BE2C (cell line): ENCODE data around the gene RNPEP.

Experiments used
- DNase-seq: peaks from one replicate; pipeline ENCODE4 v3.0.0-alpha.2; 2020
- H3K27me3 ChIP-seq: fragments of 250-450 bp; sonication (Bioruptor Pico); 2 replicates; pipeline ENCODE4 v1.5.1; 2020; ENCODE audit warnings: mild to moderate bottlenecking
- H3K36me3 ChIP-seq: fragments of 250-450 bp; sonication (Bioruptor Pico); 2 replicates; pipeline ENCODE4 v1.5.1; 2020; ENCODE audit warnings: mild to moderate bottlenecking
- H3K4me1 ChIP-seq: fragments of 250-450 bp; sonication (Bioruptor Pico); 2 replicates; pipeline ENCODE4 v1.5.1; 2020
- H3K4me3 ChIP-seq: 2 replicates; pipeline ENCODE4 v1.5.1; 2011; ENCODE audit warnings: low read depth, low read length
- H3K9me3 ChIP-seq: fragments of 250-450 bp; sonication (Bioruptor Pico); 2 replicates; pipeline ENCODE4 v1.5.1; 2020
- TF ChIP-seq, protein P1 (sequence below): IDR thresholded peaks from 2 replicates; pipeline ENCODE4 v1.5.1; 2012; ENCODE audit warnings: mild to moderate bottlenecking, low read depth, low read length

RNPEP gene

DNA sequence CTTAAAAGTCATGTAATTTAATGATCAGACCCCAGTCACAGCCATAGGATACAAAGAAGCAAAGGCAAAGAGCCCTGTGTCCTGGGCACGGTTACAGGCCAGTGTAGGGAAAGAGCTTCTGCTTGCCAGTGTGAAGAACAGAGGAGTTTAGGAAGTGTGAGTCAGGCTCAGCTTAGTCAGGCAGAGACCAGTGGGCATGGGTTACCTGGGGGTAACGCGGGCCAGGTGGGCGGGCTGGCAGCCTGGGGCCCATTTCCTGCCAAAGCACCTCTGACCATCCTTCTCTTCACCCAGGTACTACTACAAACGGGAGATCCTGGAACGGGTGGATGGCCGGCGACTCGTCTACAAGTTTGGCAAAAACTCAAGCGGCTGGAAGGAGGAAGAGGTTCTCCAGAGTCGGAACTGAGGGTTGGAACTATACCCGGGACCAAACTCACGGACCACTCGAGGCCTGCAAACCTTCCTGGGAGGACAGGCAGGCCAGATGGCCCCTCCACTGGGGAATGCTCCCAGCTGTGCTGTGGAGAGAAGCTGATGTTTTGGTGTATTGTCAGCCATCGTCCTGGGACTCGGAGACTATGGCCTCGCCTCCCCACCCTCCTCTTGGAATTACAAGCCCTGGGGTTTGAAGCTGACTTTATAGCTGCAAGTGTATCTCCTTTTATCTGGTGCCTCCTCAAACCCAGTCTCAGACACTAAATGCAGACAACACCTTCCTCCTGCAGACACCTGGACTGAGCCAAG lies 32.6 kb downstream of the RNPEP start:
- Histone ChIP-seq H3K4me1 (peaks cover 6% of the 10 kb centered on the region), H3K27me3 (no peaks in the 10 kb centered on the region), H3K36me3 (no peaks in the 10 kb centered on the region), H3K9me3 (no peaks in the 10 kb centered on the region), H3K4me3 (no peak overlapping the region)
- DNase-seq = no peak
- TF ChIP-seq, protein P1, sequence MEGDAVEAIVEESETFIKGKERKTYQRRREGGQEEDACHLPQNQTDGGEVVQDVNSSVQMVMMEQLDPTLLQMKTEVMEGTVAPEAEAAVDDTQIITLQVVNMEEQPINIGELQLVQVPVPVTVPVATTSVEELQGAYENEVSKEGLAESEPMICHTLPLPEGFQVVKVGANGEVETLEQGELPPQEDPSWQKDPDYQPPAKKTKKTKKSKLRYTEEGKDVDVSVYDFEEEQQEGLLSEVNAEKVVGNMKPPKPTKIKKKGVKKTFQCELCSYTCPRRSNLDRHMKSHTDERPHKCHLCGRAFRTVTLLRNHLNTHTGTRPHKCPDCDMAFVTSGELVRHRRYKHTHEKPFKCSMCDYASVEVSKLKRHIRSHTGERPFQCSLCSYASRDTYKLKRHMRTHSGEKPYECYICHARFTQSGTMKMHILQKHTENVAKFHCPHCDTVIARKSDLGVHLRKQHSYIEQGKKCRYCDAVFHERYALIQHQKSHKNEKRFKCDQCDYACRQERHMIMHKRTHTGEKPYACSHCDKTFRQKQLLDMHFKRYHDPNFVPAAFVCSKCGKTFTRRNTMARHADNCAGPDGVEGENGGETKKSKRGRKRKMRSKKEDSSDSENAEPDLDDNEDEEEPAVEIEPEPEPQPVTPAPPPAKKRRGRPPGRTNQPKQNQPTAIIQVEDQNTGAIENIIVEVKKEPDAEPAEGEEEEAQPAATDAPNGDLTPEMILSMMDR = no peak

DNA sequence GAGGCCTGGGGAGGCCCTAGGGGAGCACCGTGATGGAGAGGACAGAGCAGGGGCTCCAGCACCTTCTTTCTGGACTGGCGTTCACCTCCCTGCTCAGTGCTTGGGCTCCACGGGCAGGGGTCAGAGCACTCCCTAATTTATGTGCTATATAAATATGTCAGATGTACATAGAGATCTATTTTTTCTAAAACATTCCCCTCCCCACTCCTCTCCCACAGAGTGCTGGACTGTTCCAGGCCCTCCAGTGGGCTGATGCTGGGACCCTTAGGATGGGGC lies 33.2 kb downstream of the RNPEP start:
- H3K27me3 ChIP-seq = no peaks in the 10 kb centered on the region
- no peak for DNase-seq
- no peak overlapping the region for H3K4me3 ChIP-seq
- TF ChIP-seq, protein P1 = no peak
- no peaks in the 10 kb centered on the region for H3K36me3 ChIP-seq
- no peaks in the 10 kb centered on the region for H3K9me3 ChIP-seq
- peaks cover 6% of the 10 kb centered on the region for H3K4me1 ChIP-seq

DNA sequence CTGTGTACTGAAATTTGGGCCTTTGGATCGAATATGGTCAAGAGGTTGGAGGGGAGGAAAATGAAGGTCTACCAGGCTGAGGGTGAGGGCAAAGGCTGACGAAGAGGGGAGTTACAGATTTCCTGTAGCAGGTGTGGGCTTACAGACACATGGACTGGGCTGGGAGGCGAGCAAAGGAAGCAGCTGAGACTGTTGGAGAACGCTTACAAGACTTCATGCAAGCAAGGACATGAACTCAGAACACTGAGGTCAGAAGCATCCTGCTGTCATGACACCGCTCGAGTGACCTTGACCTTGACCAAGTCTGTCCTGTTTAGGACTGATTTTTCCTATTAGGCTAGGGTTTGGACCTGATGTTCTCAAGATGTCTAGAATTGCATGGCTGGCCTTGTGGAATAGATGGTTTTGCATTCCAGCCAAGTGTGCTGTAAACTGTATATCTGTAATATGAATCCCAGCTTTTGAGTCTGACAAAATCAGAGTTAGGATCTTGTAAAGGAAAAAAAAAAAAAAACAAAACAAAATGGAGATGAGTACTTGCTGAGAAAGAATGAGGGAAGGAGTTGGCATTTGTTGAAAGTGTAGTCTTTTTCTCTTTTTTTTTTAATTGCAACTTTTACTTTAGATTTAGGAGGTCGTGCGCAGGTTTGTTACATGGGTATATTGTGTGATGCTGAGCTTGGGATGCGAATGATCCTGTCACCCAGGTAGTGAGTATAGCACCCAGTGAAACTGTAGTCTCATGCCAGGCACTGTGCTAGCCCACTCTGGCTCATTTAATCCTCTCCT lies 33.8 kb downstream of the RNPEP start:
- Histone ChIP-seq H3K27me3 (no peaks in the 10 kb centered on the region), H3K4me3 (no peak overlapping the region), H3K4me1 (peaks cover 6% of the 10 kb centered on the region), H3K9me3 (no peaks in the 10 kb centered on the region), H3K36me3 (no peaks in the 10 kb centered on the region)
- TF ChIP-seq, protein P1 = no peak
- DNase-seq = no peak

DNA sequence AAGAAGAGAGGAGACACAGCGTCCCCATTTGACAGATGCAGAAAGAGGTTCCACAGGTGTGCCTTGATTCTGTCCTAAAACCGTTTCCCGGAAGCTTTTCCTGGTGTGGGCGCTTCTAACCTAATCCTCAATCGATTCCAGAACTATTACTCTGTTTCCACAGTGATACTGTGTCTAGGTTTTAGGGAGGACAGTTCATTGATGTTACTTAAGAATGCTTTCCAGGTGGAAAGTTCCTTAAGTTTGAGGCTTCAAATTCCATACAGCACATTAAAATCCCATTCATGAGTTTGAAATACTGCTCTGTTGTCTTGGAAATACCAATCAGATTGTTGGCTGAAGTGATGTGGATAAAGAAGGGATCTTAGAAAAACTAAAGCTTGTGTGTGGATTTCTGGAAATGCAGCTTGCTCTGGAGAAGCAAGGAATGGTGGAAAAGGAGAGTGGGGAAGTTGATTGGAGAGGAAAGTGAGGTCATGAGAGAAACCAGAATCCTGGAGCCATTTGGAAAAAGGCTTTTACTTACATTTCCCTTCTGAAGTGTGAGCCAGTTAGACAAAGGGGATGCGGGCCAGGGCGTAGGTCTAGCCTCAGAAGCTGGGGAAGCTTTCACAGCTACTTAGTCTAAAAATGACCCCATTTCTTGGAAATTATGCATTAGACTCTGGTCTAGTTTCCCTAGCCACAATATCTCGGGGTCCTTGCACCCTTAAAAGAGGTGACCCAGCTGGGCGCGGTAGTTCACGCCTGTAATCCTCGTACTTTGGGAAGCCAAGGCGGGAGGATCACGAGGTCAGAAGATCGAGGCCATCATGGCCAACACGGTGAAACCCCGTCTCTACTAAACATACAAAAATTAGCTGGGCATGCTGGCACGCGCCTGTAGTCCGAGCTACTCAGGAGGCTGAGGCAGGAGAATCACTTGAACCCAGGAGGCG lies 34.6 kb downstream of the RNPEP start:
- no peaks in the 10 kb centered on the region for H3K27me3 ChIP-seq
- H3K9me3 ChIP-seq = no peaks in the 10 kb centered on the region
- no peak overlapping the region for H3K4me3 ChIP-seq
- no peak for DNase-seq
- no peaks in the 10 kb centered on the region for H3K36me3 ChIP-seq
- peaks cover 6% of the 10 kb centered on the region for H3K4me1 ChIP-seq
- TF ChIP-seq, protein P1 = no peak

DNA sequence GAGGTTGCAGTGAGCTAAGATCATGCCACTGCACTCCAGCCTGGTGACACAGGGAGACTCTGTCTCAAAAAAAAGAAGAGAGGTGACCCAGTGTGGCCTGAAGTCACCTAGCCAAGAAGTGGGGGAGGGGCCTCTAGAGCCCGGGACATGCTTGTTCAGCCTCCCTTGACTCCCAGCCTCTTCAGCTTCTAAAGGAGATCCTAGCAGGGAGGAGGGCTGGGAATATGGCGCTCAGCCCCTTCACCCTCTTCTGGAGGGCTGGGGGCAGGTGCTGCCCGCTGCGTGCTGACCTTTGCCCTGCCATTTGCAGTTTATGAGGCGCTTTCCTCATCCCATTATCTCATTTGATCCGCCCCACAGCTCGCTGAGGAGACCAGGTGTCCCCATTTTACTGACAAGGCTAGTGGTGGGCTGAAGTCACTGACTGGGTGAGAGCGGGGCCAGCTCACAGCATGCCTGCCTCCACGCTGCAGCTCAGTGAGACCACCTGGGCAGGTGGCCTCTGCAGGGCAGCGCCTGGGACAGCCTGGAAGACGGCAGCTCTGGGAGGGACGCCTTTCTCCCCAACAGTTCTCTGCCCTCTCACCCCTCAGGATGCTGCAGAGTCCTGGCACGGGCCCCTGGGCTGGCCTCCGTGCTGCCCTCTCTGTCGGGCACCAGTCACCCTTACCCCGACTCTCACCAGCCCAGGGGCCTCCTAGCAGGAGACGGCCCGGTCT lies 35.5 kb downstream of the RNPEP start:
- TF ChIP-seq, protein P1 = no peak
- Histone ChIP-seq H3K4me1 (peaks cover 6% of the 10 kb centered on the region), H3K4me3 (no peak overlapping the region), H3K27me3 (no peaks in the 10 kb centered on the region), H3K36me3 (no peaks in the 10 kb centered on the region), H3K9me3 (no peaks in the 10 kb centered on the region)
- DNase-seq = no peak
